Measurements from ENCODE around the gene LTBP1.

The LTBP1 gene

DNA sequence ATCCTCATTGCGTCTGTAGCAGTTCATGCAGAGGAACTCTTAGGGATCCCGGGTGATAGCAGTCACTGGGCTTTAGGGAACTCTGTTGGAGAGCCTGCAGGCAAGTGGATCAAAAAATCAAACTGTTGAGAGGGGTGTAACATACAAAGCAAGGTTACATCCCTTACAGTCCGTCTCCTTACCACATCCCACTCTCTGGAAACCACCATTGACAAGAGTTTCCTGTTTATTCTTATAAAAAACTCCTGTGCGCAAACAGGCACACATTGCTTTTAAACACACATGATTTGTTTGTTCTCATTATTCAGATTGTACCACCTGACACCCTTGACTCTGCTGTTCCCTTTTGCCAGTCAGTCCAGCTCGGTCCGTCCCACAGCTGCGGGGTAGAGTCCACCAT lies 137.7 kb downstream of the LTBP1 start:
- no peak for DNase-seq

- DNase-seq: no peak
Observed at GRCh38 chr2:33085646-33086045, 138.9 kb downstream of the LTBP1 start.

GRCh38 chr2:33086400-33087015 lies 139.8 kb downstream of the LTBP1 start:
- DNase-seq: no peak

DNA sequence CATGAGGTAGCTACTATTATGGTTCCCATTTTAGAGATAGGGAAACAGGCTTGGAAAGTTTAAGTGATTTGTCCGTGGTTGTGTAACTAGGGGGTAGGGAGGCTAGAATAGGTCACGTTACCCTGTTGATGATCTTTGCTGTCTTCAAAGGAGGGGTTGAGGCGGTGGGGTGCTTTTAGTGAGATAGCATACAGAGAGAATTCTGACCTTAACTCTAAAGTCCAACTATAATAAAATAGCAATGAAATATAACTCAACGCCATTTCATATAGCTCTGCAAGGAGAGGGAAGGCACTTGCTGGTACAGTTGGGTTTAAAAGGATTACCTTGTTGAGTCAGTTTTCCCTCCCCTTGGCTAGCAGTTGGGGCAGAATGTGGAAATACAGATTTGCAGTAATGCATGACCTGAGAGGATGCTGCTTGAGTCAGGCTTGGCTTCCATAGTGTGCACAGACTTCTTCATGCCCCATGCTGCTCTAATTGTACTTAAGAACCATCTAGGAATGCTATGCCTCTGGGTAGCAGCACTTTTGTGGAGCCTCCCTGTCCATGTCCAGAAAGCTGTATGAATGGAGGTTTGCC lies 143.9 kb downstream of the LTBP1 start:
- DNase-seq: no peak

- no peak for DNase-seq
Observed at GRCh38 chr2:33091541-33092123, 144.9 kb downstream of the LTBP1 start.

DNA sequence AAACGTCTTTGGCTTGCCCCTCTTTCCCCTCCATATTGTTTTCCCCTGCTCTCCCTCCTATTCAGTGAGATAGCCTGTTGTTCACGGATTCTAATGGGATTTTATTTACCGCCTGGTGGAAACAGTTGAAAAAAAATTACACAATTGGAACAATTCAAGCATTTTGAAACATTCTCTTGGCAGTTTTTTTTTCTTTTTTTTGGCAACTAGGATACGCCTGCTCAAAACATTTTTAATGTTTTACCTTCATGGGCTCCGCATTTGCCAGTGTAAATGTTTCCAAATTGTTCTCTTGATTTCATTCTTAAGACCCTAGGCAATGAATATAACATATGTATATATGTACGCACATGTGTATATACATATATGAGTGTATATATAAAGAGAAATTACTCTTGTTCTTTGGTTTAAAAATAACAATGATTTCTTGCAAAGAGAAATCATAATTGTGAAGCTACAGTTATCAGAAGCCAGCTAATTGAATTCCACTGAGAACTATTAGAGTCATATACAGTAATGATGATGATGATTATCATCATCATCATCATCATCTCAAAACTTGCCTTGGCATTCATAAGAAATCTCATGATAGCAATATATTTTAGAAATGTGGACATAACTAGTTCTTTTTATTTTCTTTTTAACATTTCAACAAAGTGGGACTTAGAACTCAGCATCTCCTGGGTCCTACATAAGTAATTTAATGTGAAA lies 146.7 kb downstream of the LTBP1 start:
- DNase-seq: no peak

DNA sequence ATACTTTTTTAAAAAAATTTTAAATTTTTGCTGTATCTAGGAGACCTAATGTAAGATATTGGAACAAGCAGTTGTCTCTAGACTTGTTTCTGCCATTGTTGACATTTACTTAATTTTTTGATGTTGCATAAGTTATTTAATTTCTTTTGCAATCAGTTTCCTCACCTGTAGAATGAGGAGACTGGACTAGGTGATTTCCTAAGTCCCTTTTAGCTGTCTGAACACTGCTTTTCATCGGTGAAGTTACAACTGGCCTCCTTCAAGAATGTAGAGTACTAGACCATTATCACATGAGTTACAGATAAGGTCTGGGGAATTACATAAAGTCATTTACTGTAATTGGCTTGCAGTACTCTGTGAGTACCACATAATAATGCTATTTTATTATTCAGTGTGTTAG lies 147.6 kb downstream of the LTBP1 start:
- no peak for DNase-seq

DNA sequence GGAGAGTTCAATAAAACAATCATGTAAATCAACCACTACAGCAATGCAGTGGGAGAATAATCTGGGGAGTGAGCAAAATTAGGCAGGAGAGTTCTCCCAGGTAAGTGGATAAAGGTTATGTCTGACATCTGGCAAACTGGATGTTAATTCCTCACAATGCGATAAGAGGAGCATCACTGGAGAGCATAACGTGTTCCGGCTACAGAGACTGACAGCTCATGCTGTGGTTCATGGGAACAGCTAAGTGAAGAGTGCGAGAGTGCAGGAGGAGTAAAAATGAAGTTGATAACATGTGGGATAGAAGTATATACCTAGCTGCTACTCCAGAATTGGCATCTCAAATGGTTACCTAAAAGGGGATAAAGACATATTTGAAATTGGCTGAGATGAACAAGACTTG lies 153.2 kb downstream of the LTBP1 start:
- DNase-seq: no peak

GRCh38 chr2:33100921-33101320 lies 154.2 kb downstream of the LTBP1 start:
- no peak for DNase-seq

GRCh38 chr2:33104052-33104623 lies 157.4 kb downstream of the LTBP1 start:
- DNase-seq: no peak

DNA sequence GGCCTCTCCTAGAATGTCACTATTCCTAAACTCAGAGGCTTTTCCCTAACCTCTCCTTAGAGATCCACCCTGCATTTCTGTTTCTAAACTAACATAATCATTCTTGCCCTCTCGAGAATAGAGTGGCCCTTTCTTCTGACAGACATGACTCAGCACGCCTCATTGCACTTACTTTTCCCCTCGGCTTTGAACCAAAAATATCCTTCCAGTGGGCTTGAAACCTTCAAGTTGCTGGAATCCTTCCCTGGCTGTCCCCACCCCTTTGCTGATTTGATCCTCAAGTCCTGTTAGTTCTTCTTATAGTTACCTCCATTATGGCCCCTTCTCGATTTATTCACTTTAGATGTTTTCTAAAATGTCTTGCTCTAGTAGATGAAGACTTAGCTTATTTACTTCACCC lies 158.0 kb downstream of the LTBP1 start:
- no peak for DNase-seq

DNA sequence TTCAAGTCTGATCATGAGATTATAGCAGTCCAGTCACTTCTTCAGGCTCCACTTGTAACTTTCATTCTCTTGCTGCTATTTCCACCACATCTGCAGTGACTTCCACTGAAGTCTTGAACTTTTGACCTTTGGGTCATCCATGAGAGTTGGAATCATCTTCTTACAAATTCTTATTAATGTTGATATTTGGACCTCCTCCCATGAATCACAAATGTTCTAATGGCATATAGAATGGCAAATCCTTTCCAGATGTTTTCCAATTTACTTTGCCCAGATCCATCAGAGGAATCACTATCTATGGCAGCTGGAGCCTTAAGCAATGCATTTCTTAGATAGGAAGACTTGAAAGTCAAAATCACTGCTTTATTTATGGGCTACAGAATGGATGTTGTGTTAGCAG lies 159.4 kb downstream of the LTBP1 start:
- no peak for DNase-seq

DNA sequence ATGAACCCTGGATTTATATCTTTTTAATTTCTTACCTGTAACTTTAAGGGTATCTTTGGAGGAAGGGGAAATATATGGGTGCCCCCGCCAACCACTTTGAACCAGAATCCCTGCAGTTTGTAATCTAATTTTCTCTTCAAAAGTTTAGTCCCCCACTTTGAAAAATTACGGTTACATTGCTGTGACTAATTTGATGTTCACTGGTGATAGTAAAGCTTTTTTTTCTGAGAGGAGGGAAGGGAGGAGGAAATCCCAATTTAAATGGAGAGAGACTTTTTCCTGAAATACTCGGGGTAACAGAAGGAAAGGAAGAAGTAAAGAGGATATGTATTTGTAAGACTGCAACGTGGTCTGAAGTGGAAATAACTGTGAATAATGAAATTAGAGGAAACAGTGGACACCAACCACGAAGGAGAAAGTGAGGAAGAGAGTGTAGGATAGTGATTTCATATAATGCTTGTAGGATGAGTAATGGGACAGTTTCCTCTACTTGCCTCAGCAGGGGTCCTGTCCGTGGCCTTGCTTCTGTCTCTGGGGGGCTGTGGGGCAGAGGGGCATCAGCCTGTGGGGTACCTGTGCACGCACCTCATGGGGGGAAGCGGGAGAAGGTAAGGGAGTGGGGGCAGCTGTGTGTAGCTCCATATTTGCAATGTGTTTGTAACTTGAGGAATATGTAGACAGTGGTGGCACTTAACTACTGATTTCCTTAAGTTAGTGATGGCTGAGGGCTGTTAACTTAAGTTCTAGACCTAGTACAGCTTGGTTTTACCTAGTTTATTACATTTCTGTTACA lies 161.1 kb downstream of the LTBP1 start:
- no peak for DNase-seq

DNA sequence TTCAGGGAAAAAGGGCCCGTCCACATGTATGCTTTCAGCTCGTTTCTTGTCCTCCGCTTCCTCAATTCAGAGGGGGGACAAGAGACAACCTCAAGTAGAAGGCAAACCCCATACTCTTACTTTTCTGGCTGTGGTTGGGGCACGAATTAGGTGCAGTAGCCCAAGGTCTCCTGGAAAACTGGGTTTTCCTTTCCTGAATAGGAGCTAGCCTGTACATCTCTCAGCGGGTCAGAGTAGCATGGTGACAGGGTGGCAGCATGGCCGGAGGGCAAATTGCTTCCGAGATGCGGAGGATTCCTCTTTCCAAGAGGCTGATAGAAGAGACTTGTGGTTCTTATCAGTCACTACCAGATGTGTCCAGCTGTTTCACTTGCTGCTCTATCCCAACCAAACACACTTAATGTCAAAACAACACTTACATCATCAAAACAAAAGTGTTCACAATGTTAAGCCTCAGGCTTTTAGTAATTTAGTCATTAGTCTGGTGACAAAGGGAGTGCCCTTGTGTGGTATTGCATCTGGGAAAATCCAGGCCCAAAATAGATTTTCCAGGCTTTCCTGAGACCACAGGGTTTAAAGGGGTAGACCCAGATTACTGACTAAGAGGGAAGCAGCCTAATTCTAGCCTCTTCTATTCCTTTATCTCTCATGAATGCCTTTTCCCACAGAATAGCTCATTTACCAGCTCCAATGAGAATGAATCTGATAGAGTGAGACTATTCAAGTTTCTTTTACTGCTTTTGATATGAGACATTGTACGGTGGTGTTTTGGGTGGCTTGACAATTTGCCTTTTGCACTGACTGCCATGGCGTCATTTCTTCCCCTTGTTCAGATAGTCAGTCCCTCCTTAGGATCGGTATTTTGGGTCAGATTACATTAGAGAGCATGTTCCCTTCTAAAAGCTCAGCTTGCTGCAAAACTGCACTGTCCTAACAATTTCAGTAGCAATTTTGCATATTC lies 162.0 kb downstream of the LTBP1 start:
- DNase-seq: no peak

DNA sequence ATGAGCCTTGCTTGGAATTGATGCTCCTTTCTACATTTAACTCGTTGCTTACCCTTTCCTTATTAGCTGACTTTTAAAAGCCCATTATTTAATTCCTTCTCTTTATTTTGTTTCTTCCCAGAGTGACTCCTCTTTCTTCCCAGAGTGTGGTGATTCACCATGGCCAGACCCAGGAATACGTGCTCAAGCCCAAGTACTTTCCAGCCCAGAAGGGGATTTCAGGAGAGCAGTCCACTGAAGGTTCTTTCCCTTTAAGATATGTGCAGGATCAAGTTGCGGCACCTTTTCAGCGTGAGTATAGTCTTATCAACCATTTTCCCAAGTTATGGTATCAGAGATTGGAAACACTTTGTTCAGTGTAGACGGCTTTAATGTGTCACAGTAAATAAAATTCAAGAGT lies 163.7 kb downstream of the LTBP1 start:
- no peak for DNase-seq

DNA sequence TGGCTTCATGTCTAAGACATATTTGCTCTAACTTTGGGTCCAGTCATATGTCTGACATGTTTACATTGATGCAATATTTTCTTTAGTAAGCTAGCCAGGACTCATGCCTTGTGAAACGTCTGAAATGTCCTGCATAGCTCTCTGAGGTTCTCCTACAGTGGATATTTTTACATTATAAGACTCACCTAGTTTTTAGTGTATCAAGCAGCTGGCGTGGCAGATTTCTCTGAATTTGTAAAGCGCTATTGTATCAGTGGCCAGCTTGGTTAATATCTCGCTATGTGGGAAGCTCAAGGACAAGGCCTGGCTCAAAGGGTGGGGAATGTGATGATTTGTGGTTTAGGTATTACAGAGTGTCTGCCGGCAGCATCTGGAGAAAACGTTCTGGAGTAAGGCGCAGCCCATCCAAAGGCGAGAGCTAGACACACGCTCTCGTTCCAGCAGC lies 164.3 kb downstream of the LTBP1 start:
- DNase-seq: no peak

DNA sequence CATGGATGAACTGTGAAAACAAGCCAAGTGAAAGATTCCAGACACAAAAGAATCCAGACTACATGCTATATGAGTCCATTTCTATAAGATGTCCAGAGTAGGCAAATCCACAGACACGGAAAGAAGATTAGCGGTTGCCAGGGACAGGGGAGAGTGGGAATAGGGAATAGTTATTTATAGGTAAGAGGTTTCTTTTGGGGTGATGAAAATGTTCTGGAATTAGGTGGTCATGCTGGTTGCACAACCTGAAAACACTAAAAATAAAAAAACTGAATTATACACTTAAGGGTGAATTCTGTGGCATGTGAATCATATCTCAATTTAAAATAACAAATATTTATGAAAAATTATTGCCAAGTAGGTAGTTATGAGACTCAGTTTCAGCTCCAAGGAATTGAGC lies 168.4 kb downstream of the LTBP1 start:
- DNase-seq: no peak

GRCh38 chr2:33115728-33116127 lies 169.0 kb downstream of the LTBP1 start:
- no peak for DNase-seq

GRCh38 chr2:33116799-33117198 lies 170.0 kb downstream of the LTBP1 start:
- DNase-seq: no peak

DNA sequence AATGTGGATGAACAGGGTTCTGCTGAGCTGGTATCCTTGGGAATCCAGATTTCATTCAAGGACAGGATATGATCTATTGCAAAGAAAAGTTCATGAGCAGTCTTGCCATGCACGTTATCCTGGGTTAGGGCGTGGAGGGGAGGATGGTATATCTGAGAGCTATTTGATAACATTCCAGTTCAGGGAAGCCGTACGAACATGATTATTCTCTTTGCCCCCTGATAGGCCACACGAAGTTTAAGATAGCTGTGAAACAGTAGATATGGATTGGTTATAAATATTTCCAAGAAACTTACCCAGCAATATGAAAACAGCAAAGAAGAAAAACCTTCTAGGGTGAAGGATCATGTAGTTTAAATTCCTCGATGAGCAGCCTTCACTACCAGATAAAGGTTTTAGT lies 171.9 kb downstream of the LTBP1 start:
- no peak for DNase-seq

DNA sequence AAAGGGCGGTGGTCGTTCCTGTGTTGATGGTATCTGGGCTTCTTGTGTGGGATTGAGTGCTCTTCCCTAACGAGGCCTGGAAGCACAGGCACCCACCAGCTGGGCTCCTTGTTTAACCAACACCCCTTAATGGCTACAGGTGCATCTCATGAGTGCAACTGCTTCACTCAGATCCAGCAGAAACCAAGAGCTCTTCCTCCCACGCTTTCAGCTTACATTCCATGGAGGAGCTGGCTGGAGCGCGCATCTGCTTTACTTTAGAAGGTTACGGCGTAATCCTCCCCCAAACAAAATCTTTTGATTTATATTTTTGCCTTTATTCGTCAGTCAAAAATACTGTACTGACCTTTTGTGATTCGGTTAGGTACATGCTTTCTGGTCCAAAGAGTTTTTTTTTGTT lies 174.7 kb downstream of the LTBP1 start:
- DNase-seq: no peak

GRCh38 chr2:33121925-33122324 lies 175.2 kb downstream of the LTBP1 start:
- DNase-seq: no peak
